Measurements from ENCODE around the gene VEZF1. TPM values are rescaled to one million over a fixed set of nuclear protein-coding genes. Genes with fewer than 3 reads are reported as not detected.

The VEZF1 gene
- total and polyA plus RNA-seq, 7 donors = 30.6 to 92.5 (median 50.5) TPM

GRCh38 chr17:57957886-57958285 lies 30.2 kb downstream of the VEZF1 start:
- H3K36me3 ChIP-seq (ENCODE audit: insufficient read depth in 1 of 2, low read depth in 1 of 2) = no peaks in the 10 kb centered on the region
- intact Hi-C loops (cut with DNase I) = no loop called here
- no peaks in the 10 kb centered on the region for H3K27me3 ChIP-seq (ENCODE audit: insufficient read depth in 3 of 3, low read length in 2 of 3)
- no peak for ATAC-seq
- no peaks in the 10 kb centered on the region for H3K9me3 ChIP-seq
- TF ChIP-seq CTCF (IDR thresholded peaks at IDR 0.05) = no peak
- H3K27ac ChIP-seq = no peak overlapping the region
- WGBS, 3 donors = 86 to 93% (median 87%) methylated on average over 3 of the region's 3 CpGs
- DNase-seq = no peak
- no peak overlapping the region for H3K4me3 ChIP-seq
- peaks cover 32% of the 10 kb centered on the region for H3K4me1 ChIP-seq

DNA sequence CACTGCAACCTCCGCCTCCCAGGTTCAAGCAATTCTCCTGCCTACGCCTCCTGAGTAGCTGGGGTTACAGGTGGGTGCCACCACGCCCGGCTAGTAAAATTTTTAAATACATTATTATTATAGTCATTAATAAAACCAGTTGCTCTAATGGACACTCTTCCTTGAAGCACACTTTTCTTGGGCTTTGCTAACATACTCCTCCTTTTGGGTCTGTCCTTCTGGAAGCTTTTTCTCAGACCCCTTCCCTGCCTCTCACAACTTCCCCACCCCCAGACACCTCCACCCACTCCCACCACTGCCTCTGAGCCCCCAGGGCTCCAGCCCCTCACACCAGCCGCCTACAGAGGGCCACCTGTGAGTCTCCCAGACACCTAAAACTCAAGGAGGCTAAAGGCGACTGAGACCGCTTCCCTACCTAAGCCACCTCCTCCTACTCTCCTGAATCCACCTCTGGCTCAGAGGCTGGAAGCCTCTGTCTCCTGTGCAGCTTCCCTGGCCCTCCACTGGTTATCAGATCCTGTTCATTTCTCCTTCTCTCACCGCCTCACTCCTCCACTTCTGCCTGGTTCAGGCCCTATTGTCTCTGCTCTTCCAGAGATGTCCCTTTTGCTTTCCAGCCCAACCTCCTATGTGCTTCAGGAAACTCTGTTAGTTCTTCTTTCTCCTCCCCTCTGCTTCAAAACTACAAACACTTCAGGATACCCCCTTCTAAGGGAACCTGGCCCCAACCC lies 30.8 kb downstream of the VEZF1 start:
- no peaks in the 10 kb centered on the region for H3K9me3 ChIP-seq
- peaks cover 36% of the 10 kb centered on the region for H3K4me1 ChIP-seq
- H3K4me3 ChIP-seq = peak overlapping the region; percentile 7
- no peaks in the 10 kb centered on the region for H3K36me3 ChIP-seq (ENCODE audit: insufficient read depth in 1 of 2, low read depth in 1 of 2)
- H3K27me3 ChIP-seq (ENCODE audit: insufficient read depth in 3 of 3, low read length in 2 of 3) = no peaks in the 10 kb centered on the region
- WGBS, 3 donors = 93 to 98% (median 97%) methylated on average over 8 of the region's 8 CpGs
- no peak for TF ChIP-seq CTCF (IDR thresholded peaks at IDR 0.05)
- intact Hi-C loops (cut with DNase I) = no loop called here
- ATAC-seq (no peak), DNase-seq (peak in 1 of 2 donors; percentile 6)
- H3K27ac ChIP-seq = peak overlapping the region; percentile 99

DNA sequence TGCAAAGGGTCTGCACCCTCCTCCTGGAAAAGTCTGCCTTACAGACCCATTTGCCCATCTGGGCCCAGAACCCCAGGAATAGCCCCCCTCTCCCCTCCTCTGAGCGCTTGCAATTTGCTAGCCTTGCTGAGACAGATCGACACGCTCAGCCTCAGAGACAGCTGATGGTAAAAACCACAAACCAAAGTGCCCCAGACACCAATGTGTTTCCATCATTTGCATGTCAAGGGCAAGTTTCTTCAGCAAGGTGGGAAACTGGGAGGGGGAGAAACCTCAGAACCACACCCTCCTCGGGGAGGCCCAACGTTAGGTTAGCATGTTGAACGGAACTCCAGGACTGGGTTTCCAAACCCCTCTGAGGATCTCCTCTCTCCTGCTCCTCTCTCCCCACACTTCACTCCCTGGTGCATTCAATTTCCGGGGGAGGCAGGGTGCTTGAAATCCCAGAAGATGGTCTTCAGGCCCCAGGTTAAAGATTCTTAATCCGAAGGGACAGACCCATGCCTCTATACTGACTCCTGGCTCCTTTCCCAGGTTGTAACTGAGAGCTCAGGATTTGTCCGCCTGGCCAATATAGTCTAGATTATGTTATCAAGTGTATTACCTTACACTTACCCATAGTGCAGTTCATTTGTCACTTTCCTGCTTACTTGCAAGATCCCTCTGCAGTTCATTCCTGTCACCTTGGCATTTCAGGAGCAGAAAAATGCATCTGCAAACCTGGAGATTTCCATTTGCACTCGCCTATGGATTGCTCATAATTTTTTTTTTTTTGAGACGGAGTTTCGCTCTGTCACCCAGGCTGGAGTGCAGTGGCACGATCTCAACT lies 31.5 kb downstream of the VEZF1 start:
- Histone ChIP-seq H3K27me3 (ENCODE audit: insufficient read depth in 3 of 3, low read length in 2 of 3) (no peaks in the 10 kb centered on the region), H3K27ac (peak overlapping the region; percentile 99), H3K4me3 (peak overlapping the region; percentile 96), H3K9me3 (no peaks in the 10 kb centered on the region), H3K36me3 (ENCODE audit: insufficient read depth in 1 of 2, low read depth in 1 of 2) (no peaks in the 10 kb centered on the region), H3K4me1 (peaks cover 42% of the 10 kb centered on the region)
- TF ChIP-seq CTCF (IDR thresholded peaks at IDR 0.05) = no peak
- intact Hi-C loops (cut with DNase I) = no loop called here
- ATAC-seq (peak in 1 of 4 donors; percentile 26), DNase-seq (peak in 1 of 2 donors; percentile 42)
- 41 to 57% (median 45%) methylated on average over 12 to 13 of the region's 13 CpGs for WGBS, 3 donors

DNA sequence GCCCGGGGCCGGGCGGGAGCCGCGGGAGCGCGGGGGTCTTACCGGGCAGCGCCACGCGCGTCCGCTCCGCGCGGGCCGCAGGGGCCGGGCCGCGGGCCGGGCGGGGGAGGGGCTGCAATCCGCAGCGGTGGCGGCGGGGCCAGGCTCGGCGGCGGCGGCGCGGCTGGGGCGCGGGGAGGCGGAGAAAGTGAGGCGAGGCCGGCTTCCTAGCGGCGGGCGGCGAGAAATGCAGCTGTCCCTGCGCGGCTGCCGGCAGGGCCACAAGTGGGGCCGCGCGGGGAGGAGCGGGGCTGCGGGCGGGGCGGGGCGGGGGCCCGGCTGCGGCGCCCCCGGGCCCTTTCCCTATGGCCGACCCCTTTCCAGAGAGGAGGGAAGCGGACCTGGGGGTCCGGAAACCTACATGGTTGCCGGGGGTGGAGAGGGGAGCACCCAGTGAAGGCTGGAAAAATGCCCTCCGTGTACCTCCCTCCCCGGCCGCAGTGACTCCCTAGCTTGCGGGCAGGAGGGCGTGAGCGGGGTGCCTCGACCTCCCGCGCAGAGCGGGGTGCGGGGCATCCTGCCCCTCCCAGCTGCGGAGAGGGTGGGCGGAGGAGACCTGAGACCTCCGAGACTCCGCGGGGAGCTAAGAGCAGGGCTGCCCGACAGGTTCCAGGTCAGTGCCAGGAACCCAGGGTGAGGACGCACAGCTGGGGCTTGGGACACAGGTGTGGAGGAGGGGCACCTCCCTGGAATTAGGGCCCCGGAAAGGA lies 32.7 kb downstream of the VEZF1 start, which contains the start of gene CUEDC1:
TSS of gene CUEDC1 (minus strand) at position 230 of the 749 bp plus-strand sequence. CDS start 69,848 bp downstream, outside the sequence.
- DNase-seq (peak; percentile 86 to 93), ATAC-seq (peak; percentile 70 to 80 (median 77))
- H3K27me3 ChIP-seq (ENCODE audit: insufficient read depth in 3 of 3, low read length in 2 of 3) = no peaks in the 10 kb centered on the region
- 0 to 1% (median 0%) methylated on average over 36 to 79 of the region's 79 CpGs for WGBS, 3 donors
- H3K4me1 ChIP-seq = peaks cover 53% of the 10 kb centered on the region
- H3K36me3 ChIP-seq (ENCODE audit: insufficient read depth in 1 of 2, low read depth in 1 of 2) = no peaks in the 10 kb centered on the region
- TF ChIP-seq CTCF (IDR thresholded peaks at IDR 0.05) = peak; percentile 49
- peak within 1 kb of the TSS; percentile 99 for H3K27ac ChIP-seq
- intact Hi-C loops (cut with DNase I) = no loop called here
- no peaks in the 10 kb centered on the region for H3K9me3 ChIP-seq
- peak within 1 kb of the TSS; percentile 96 for H3K4me3 ChIP-seq
